Ascending aorta (tissue), 2 donors: Measurements from ENCODE around the gene ERMAP. TPM values are rescaled to one million over a fixed set of nuclear protein-coding genes. Genes with fewer than 3 reads are reported as not detected.

Source experiments
- DNase-seq, 2 donors: peaks; one replicate each; pipeline ENCODE4 v3.0.0-alpha.2; 2019; ENCODE audit warnings: low spot score in 2 of 2
- H3K27ac ChIP-seq, 2 donors: fragments of 200-600 bp; sonication (generic); one replicate each; pipeline ENCODE4 v1.5.1; 2016 to 2017; ENCODE audit warnings: mild to moderate bottlenecking in 1 of 2
- H3K27me3 ChIP-seq: fragments of 200-600 bp; sonication (generic); one replicate; pipeline ENCODE4 v1.5.1; 2017
- H3K36me3 ChIP-seq, 2 donors: fragments of 200-600 bp; sonication (generic); one replicate each; pipeline ENCODE4 v1.5.1; 2016
- H3K4me1 ChIP-seq, 2 donors: fragments of 200-600 bp; sonication (generic); one replicate each; pipeline ENCODE4 v1.5.1; 2016 to 2017; ENCODE audit warnings: mild to moderate bottlenecking in 1 of 2
- H3K4me3 ChIP-seq, 2 donors: fragments of 200-600 bp; sonication (generic); one replicate each; pipeline ENCODE4 v1.5.1; 2016 to 2017; ENCODE audit warnings: mild to moderate bottlenecking in 1 of 2
- H3K9me3 ChIP-seq, 2 donors: fragments of 200-600 bp; sonication (generic); one replicate each; pipeline ENCODE4 v1.5.1; 2016
- intact Hi-C: fragments of 100-400 bp; cut with DNase I; formaldehyde crosslinking; loops from one replicate; pipeline ENCODE4 v1.15.1; 2023
- total RNA-seq: library from RNA; depleted of rRNA; stranded (reverse); fragments of >200 nt; gene quantifications from one replicate; pipeline ENCODE4 v1.1.0, GENCODE V29; 2016
- TF ChIP-seq, protein P1 (sequence below), 3 experiments: fragments of 200-600 bp in 2 of 3; fragments of 450-650 bp in 1 of 3; sonication (generic) in 2 of 3; IDR thresholded peaks; one replicate each; pipeline ENCODE4 v1.5.1; 2016 to 2019; ENCODE audit warnings: antibody characterized with exemption in 3 of 3, mild to moderate bottlenecking in 1 of 3, moderate library complexity in 1 of 3

Gene ERMAP
- total RNA-seq, 1 donor from 2014 or later = 0.11 TPM

DNA sequence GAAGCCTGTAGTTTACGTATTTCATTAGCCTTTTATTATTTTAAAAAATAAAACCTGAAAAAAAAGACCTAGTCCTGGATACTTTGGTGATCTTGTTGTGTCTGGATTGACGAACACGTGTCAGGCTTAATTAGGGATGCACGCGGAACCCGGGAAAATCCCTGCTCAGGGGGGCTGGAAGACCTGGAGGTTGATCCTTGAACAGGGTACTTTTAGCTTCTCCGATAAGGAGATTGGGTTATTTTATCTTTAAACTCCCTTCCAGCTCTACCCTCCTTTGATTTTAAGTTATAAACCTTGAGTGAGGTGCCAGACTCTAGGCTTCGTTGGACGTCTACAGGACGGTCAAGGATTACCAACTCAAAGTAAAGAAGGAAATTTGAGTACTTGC lies 28.9 kb downstream of the ERMAP start:
- H3K27ac ChIP-seq = peak overlapping the region; percentile 40 to 52
- H3K4me3 ChIP-seq = peak overlapping the region; percentile 81 to 82
- TF ChIP-seq, protein P1, sequence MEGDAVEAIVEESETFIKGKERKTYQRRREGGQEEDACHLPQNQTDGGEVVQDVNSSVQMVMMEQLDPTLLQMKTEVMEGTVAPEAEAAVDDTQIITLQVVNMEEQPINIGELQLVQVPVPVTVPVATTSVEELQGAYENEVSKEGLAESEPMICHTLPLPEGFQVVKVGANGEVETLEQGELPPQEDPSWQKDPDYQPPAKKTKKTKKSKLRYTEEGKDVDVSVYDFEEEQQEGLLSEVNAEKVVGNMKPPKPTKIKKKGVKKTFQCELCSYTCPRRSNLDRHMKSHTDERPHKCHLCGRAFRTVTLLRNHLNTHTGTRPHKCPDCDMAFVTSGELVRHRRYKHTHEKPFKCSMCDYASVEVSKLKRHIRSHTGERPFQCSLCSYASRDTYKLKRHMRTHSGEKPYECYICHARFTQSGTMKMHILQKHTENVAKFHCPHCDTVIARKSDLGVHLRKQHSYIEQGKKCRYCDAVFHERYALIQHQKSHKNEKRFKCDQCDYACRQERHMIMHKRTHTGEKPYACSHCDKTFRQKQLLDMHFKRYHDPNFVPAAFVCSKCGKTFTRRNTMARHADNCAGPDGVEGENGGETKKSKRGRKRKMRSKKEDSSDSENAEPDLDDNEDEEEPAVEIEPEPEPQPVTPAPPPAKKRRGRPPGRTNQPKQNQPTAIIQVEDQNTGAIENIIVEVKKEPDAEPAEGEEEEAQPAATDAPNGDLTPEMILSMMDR (IDR thresholded peaks at IDR 0.05) = no peak
- H3K27me3 ChIP-seq = no peaks in the 10 kb centered on the region
- DNase-seq = no peak
- peaks cover 0 to 14% of the 10 kb centered on the region in 2 donors for H3K4me1 ChIP-seq
- H3K9me3 ChIP-seq = no peaks in the 10 kb centered on the region
- H3K36me3 ChIP-seq = peaks cover 7 to 19% of the 10 kb centered on the region in 2 donors
- intact Hi-C loops = loop anchor here (1.0 to 10.0 kb wide), 9 partner anchors 29 to 509 kb away; partner anchors contain the start of genes C1orf50, CDC20, CFAP57 and EBNA1BP2

DNA sequence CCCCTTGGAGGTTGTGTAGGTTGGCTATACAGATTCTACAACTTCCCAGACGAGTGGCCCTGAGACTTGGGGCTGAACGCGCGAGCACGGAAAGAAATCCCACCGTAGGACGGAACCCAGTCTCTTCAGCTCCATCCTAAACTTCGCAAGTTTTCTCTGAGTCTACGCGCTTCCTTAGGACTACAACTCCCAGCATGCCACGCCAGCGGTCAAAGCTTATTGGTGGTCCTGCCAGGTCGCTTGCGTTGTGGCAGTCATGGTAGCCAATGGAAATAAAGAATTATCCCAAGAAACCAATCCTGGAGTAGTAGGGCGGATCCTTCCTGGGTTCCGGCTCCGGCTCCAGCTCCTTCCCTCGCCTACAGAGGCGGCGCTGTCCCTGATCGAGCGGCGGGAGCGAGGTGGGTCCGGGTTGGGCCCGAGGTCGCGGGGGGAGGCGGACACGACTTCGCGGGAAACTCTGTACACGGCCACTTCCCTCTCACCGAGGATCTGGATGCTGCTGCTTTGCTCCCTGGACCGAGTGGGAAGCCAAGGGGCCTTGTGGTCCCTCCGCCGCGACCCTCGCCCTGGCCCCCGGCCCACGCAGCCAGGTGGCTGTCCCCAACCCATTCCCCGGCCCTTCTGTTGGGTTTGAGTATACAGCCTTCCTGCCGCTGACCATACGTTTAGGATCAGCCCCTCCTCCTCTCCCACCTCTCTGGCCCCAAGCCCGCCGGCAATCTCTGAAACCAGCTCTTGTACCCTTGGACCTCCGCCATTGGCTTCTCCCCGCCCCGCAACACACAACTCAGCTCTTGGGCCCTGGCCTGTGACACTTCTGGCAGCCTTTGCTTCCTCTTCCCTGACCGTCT lies 29.6 kb downstream of the ERMAP start, which contains the start of gene ZNF691:
ZNF691 (plus strand) TSS at position 357 of the 854 bp plus-strand sequence. CDS start 3,046 bp downstream, outside the sequence.
- TF ChIP-seq, protein P1 (IDR thresholded peaks at IDR 0.05) = peak; percentile 15 to 62 (median 54)
- Histone ChIP-seq H3K9me3 (peaks cover 0 to 5% of the 10 kb centered on the region in 2 donors), H3K27me3 (no peaks in the 10 kb centered on the region), H3K27ac (peak within 1 kb of the TSS; percentile 58 to 82), H3K36me3 (peaks cover 12 to 25% of the 10 kb centered on the region in 2 donors), H3K4me3 (peak within 1 kb of the TSS; percentile 81 to 82), H3K4me1 (peaks cover 0 to 14% of the 10 kb centered on the region in 2 donors)
- intact Hi-C loops = loop anchor here (1.0 to 10.0 kb wide), 9 partner anchors 29 to 508 kb away; partner anchors contain the start of genes C1orf50, CDC20, CFAP57 and EBNA1BP2
- peak; percentile 87 to 97 for DNase-seq

DNA sequence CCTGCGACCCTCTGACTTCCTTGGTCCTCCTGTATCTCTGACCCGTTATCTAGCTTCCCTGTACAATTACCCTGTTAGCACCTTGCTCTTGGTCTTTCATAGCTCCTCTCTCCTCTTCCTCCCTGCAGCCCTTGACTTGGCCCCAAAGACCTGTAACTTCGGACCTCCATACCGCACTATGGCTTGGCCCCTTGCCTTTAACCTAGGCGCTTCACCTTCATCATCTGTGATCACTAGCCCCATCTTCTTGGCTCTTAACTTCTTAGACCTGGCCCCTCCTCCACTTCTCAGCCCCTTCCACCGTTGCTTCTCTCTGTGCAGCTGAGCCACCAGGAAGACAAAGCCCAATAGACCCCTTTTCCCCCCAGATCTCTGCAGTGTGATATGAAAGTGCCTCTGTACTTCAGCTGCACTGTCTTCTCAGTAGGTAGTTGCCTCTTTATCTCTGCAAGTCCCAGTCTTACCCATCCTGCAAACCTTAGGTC lies 30.2 kb downstream of the ERMAP start:
- no peak for DNase-seq
- peak overlapping the region; percentile 81 to 82 for H3K4me3 ChIP-seq
- peak overlapping the region in 1 of 2 donors; percentile 82 for H3K27ac ChIP-seq
- H3K36me3 ChIP-seq = peaks cover 13 to 31% of the 10 kb centered on the region in 2 donors
- intact Hi-C loops = loop anchor here (2.0 to 10.0 kb wide), 5 partner anchors 115 to 508 kb away; partner anchors contain the start of genes CDC20, PPCS, PPIH and ZMYND12
- TF ChIP-seq, protein P1 (IDR thresholded peaks at IDR 0.05) = no peak
- no peaks in the 10 kb centered on the region for H3K27me3 ChIP-seq
- peaks cover 0 to 8% of the 10 kb centered on the region in 2 donors for H3K9me3 ChIP-seq
- H3K4me1 ChIP-seq = peaks cover 0 to 14% of the 10 kb centered on the region in 2 donors

DNA sequence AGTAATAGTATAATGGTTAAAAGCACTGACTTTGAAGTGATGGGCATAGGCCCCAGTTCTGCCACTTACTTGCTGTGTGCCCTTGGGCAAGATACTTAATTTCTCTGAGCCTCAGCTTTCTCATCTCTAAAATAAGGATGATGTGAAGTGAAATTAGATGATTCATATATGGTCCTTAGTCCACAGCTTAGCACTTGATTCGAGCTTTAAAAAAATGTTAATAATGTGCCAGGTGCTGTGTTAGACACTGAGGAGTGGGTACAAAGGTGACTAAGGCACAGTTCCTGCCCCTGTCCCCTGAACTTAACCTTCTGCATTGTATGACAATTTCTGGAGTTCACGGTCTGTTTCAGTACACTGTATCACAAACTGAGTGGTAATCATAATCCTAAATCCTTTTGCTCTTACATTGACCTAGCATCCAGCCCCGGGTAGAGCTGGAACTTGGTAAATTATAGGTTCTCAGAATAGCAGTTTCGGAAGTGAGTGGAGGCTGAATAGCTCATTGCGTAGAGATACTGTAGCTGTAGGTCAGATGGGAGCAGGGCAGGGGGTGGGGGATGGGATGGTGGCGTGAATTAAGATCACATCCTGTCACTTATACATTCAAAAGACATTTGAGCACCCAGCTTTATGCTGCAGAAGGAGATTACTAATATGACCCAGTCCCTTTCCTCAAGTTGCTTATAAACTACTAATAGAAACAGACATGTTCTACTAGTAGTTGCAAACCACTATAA lies 31.0 kb downstream of the ERMAP start:
- intact Hi-C loops = loop anchor here (2.0 to 10.0 kb wide), 5 partner anchors 114 to 507 kb away; partner anchors contain the start of genes CDC20, PPCS, PPIH and ZMYND12
- peaks cover 0 to 8% of the 10 kb centered on the region in 2 donors for H3K9me3 ChIP-seq
- TF ChIP-seq, protein P1 (IDR thresholded peaks at IDR 0.05) = no peak

More for the DNA sequence above, 31.0 kb downstream of the ERMAP start:
- Histone ChIP-seq H3K27me3 (no peaks in the 10 kb centered on the region), H3K27ac (no peak overlapping the region), H3K4me1 (peaks cover 0 to 14% of the 10 kb centered on the region in 2 donors), H3K4me3 (peak overlapping the region; percentile 81 to 82), H3K36me3 (peaks cover 13 to 31% of the 10 kb centered on the region in 2 donors)
- no peak for DNase-seq
